ENCODE measurements around the gene LIME1. TPM values are rescaled to one million over a fixed set of nuclear protein-coding genes. Genes with fewer than 3 reads are reported as not detected.
"Not testable (repeated sequence)": the region's sequence is repeated elsewhere in the genome, so short reads cannot be mapped to it uniquely, and the experiment has no call there.

Gene LIME1
- total RNA-seq, 1 experiment from 2014 or later, result 15.1 TPM

- in situ Hi-C loops (cut with HindIII; ENCODE audit: low sequenced_read_pairs), result no loop called here
- peak; percentile 27 for DNase-seq (ENCODE audit: low spot score)
Measured at GRCh38 chr20:63706852-63707557, 29.5 kb upstream of the LIME1 start.

DNA sequence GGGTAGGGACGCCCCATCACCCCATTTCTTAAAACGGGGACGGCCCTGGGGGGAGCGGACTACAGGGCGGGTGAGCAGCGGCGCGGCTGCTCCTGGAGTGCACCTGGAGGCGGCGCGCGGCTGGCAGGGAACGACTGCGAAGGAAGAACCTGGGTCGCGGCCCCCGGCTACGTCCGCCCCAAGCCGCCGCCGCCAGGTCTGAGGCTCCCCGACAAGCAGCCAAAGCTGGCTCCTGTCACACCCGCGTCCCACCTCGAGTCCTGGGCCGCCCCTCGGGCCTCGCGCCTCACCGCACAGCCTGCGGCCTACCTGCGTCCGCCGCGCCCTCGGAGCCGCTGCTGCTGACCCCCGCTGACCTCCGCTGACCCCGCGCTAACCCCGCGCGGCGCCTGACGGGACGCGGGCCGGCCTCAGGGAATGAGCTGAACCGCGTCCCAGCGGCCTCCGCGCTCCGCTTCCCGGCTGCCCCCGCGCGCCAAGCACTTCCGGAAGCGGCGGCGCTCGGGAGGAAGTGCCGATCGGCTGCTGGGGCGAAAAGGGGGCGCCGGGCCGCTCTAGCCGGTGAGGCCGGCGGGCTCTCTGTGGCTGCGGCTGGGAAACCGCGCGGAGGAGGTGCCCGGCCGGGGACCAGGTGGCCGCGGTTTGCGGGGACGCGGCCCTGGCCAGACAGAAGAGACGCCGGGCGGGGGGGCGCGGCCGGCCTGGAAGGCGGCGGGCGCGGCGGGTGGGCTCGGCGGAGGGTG is 28.7 kb upstream of the LIME1 start, which contains the start of the genes ARFRP1 and ZGPAT:
TSS of gene ARFRP1 (minus strand) at position 419 of the 743 bp plus-strand sequence. CDS start 885 bp downstream, outside the sequence.
TSS of gene ZGPAT (plus strand) at position 482 of the 743 bp plus-strand sequence. CDS start 542 bp downstream, outside the sequence.
- DNase-seq (ENCODE audit: low spot score), result peak; percentile 82
- in situ Hi-C loops (cut with HindIII; ENCODE audit: low sequenced_read_pairs), result no loop called here

GRCh38 chr20:63708301-63709148 is 27.9 kb upstream of the LIME1 start:
- in situ Hi-C loops (cut with HindIII; ENCODE audit: low sequenced_read_pairs), result no loop called here
- DNase-seq (ENCODE audit: low spot score), result peak; percentile 30

GRCh38 chr20:63709149-63709527 is 27.3 kb upstream of the LIME1 start:
- no peak for DNase-seq (ENCODE audit: low spot score)
- in situ Hi-C loops (cut with HindIII; ENCODE audit: low sequenced_read_pairs), result no loop called here

DNA sequence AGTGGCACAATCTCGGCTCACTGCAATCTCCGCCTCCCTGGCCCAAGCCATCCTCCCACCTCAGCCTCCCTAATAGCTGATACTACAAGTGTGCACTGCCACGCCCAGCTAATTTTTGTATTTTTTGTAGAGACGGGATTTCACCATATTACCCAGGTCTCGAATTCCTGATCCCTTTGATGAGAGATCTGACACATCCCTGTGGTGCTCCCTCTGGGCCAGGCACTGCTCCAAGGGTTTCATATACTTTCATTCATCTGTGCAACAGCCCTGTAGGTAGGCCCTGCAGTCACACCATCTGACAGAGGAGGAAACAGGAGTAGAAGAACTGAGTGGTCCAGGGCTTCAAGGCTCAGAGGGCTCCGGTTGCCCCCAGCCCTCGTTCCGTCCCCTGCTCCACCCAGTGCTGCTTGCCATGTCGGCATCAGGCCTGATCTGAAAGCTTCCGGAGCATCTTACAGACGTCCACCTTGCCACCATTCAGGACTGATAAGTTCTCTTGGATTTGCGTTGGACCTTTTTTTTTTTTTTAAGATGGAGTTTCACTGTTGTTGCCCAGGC is 25.3 kb upstream of the LIME1 start:
- in situ Hi-C loops (cut with HindIII; ENCODE audit: low sequenced_read_pairs), result no loop called here
- DNase-seq (ENCODE audit: low spot score), result no peak

DNA sequence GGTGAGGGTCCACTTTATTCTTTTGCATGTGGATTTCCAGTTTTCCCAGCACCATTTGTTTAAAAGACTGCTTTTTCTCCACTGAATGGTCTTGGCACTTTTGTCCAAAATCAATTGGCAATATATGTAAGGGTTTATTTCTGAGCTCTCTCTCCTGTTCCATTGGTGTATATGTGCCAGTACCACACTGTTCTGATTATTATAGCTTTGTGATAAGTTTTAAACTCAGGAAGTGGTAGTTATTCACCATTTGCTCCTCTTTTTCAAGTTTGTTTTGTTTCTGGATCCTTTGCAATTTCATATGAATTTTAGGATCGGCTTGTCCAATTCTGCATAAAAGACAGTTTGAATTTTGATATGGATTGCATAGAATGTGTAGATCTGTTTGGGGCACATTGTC is 24.3 kb upstream of the LIME1 start:
- no peak for DNase-seq (ENCODE audit: low spot score)
- in situ Hi-C loops (cut with HindIII; ENCODE audit: low sequenced_read_pairs), result no loop called here

DNA sequence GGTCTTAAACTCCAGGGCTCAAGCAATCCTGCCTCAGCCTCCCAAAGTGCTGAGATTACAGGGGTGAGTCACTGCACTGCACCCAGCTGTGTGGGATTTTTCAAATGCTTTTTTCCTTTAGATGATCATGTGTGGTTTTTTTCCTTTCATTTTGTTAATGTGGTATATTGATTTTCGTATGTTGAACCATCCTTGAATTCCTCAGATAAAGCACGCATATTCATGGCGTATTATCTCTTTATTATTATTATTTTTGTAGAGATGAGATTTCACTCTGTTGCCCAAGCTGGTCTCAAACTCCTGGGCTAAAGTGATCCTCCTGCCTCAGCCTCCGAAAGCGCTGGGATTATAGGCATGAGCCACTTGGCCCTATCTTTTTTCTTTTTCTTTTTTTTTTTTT is 21.6 kb upstream of the LIME1 start:
- DNase-seq (ENCODE audit: low spot score), result no peak
- in situ Hi-C loops (cut with HindIII; ENCODE audit: low sequenced_read_pairs), result no loop called here

GRCh38 chr20:63718996-63719395 is 17.5 kb upstream of the LIME1 start:
- in situ Hi-C loops (cut with HindIII; ENCODE audit: low sequenced_read_pairs), result no loop called here
- DNase-seq (ENCODE audit: low spot score), result no peak

DNA sequence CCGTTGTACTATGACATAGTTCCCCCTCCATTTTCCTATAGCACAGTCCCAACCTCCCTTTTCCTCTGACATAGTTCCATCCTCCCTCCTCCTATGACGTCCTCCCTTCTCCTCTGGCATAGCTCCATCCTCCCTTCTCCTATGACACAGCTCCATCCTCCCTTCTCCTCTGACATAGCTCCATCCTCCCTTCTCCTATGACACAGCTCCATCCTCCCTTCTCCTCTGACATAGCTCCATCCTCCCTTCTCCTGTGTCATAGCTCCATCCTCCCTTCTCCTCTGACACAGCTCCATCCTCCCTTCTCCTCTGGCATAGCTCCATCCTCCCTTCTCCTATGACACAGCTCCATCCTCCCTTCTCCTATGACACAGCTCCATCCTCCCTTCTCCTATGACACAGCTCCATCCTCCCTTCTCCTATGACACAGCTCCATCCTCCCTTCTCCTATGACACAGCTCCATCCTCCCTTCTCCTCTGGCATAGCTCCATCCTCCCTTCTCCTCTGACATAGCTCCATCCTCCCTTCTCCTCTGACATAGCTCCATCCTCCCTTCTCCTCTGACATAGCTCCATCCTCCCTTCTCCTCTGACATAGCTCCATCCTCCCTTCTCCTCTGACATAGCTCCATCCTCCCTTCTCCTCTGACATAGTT is 13.4 kb upstream of the LIME1 start:
- not testable (repeated sequence) for DNase-seq (ENCODE audit: low spot score)
- in situ Hi-C loops (cut with HindIII; ENCODE audit: low sequenced_read_pairs), result loop anchor here (10.0 kb wide), 1 partner anchor 62 kb away; no protein-coding TSS in a partner anchor

DNA sequence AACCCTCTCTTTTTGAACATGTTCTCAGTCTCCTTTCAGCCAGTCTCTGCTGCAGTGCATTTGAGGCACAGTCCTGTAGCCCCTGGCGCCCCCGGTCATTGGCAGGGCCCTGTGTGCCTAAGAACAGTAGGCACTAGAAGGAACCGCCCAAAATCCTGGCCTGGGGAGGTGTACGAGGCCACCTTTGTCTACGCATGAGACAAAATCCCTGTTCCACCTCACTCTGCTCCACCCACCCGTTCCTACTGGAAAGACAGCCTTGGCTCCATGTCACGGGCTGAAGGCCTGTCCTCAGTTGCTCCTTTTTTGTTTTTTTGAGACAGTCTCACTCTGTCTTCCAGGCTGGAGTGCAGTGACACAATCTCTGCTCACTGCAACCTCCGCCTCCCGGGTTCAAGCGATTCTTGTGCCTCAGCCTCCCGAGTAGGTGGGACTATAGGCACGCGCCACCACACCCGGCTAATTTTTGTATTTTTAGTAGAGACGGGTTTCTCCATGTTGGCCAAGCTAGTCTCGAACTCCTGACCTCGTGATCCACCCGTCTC is 6.2 kb upstream of the LIME1 start:
- DNase-seq (ENCODE audit: low spot score); in situ Hi-C loops (cut with HindIII; ENCODE audit: low sequenced_read_pairs): not testable (repeated sequence)

- in situ Hi-C loops (cut with HindIII; ENCODE audit: low sequenced_read_pairs), result no loop called here
- DNase-seq (ENCODE audit: low spot score), result no peak
Measured at GRCh38 chr20:63731410-63731809, 5.1 kb upstream of the LIME1 start.

- in situ Hi-C loops (cut with HindIII; ENCODE audit: low sequenced_read_pairs), result no loop called here
- DNase-seq (ENCODE audit: low spot score), result no peak
Measured at GRCh38 chr20:63732118-63733095, 4.1 kb upstream of the LIME1 start.

DNA sequence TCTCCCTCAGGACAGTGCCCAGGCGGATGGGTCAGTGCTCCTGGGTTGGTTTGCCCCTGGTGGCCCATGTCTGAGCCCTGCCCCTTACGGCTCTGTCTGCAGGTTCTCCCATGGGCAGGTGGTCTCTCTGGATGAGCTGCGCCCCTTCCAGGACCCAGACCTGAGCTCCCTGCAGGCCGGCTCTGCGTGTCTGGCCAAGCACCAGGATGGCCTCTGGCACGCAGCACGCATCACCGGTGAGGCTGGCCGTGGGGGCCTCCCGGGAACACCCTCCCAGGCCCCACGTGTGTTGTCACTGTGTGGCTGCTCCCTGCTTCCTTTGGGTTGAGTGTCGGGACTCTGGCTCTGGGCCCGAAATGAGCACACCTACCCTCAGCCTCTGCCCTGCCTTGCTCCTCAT is 3.3 kb upstream of the LIME1 start:
- DNase-seq (ENCODE audit: low spot score), result no peak
- in situ Hi-C loops (cut with HindIII; ENCODE audit: low sequenced_read_pairs), result no loop called here

GRCh38 chr20:63733579-63734081 is 2.8 kb upstream of the LIME1 start:
- in situ Hi-C loops (cut with HindIII; ENCODE audit: low sequenced_read_pairs), result no loop called here
- DNase-seq (ENCODE audit: low spot score), result no peak

GRCh38 chr20:63734111-63734945 is 2.1 kb upstream of the LIME1 start:
- DNase-seq (ENCODE audit: low spot score), result no peak
- in situ Hi-C loops (cut with HindIII; ENCODE audit: low sequenced_read_pairs), result no loop called here
